ENCODE results near the gene MSMP. TPM values are rescaled to one million over a fixed set of nuclear protein-coding genes. Genes with fewer than 3 reads are reported as not detected.

MSMP gene
- total RNA-seq, 2 experiments from 2014 or later = 2.3 to 4.1 TPM

GRCh38 chr9:35716230-35716629, 37.8 kb downstream of the MSMP start:
- POLR2A ChIA-PET = interaction anchor here (1.9 kb wide), 1 partner anchor 12 kb away, joined by 6 read pairs; no protein-coding TSS in a partner anchor

GRCh38 chr9:35714579-35715252, 39.4 kb downstream of the MSMP start:
- no TSS peak for BruUV-seq (replicated peaks)
- no peak overlapping the region for H3K27ac ChIP-seq (ENCODE audit: low read depth, low read length, poor library complexity, severe bottlenecking)
- no peaks in the 10 kb centered on the region for H4K20me1 ChIP-seq (ENCODE audit: insufficient read depth, low read length)
- intact Hi-C loops (cut with micrococcal nuclease; ENCODE audit: unreplicated experiment) = no loop called here
- ChIA-PET POLR2A (interaction anchor here (1.0 kb wide), 1 partner anchor 103 kb away, joined by 3 read pairs; no protein-coding TSS in a partner anchor), CTCF (ENCODE audit: unreplicated experiment) (interaction anchor here (1.2 to 1.5 kb wide), 3 partner anchors 14 to 51 kb away, joined by 3 to 6 read pairs (median 3); no protein-coding TSS in a partner anchor)
- H3K79me2 ChIP-seq (ENCODE audit: insufficient read depth, low read depth, low read length) = no peaks in the 10 kb centered on the region
- no peaks in the 10 kb centered on the region for H3K9me3 ChIP-seq (ENCODE audit: low read length)
- no peak for DNase-seq (ENCODE audit: low spot score)
- H3K36me3 ChIP-seq (ENCODE audit: insufficient read depth, low read length) = peaks cover 97% of the 10 kb centered on the region
- H3K4me3 ChIP-seq (ENCODE audit: low read depth, low read length, poor library complexity, severe bottlenecking) = no peak overlapping the region
- H3K9me2 ChIP-seq (ENCODE audit: insufficient read depth, low read length) = no peaks in the 10 kb centered on the region
- H3K4me2 ChIP-seq (ENCODE audit: low read length) = no peak overlapping the region
- no peaks in the 10 kb centered on the region for H3K4me1 ChIP-seq (ENCODE audit: insufficient read depth, low read length, poor library complexity, severe bottlenecking)
- no peak overlapping the region for H2AFZ ChIP-seq (ENCODE audit: low read length)
- TF ChIP-seq CTCF (conservative IDR thresholded peaks at IDR 0.05; ENCODE audit: low read length) (no peak), EZH2phosphoT487 (IDR thresholded peaks at IDR 0.05; ENCODE audit: borderline replicate concordance, low read depth, low read length) (no peak)

More at GRCh38 chr9:35716230-35716629, 37.8 kb downstream of the MSMP start:
- Histone ChIP-seq H3K4me3 (ENCODE audit: low read depth, low read length, poor library complexity, severe bottlenecking) (no peak overlapping the region), H3K4me1 (ENCODE audit: insufficient read depth, low read length, poor library complexity, severe bottlenecking) (no peaks in the 10 kb centered on the region), H2AFZ (ENCODE audit: low read length) (no peak overlapping the region), H3K9me3 (ENCODE audit: low read length) (no peaks in the 10 kb centered on the region), H3K79me2 (ENCODE audit: insufficient read depth, low read depth, low read length) (no peaks in the 10 kb centered on the region), H4K20me1 (ENCODE audit: insufficient read depth, low read length) (no peaks in the 10 kb centered on the region), H3K36me3 (ENCODE audit: insufficient read depth, low read length) (peaks cover 97% of the 10 kb centered on the region), H3K9me2 (ENCODE audit: insufficient read depth, low read length) (no peaks in the 10 kb centered on the region), H3K4me2 (ENCODE audit: low read length) (no peak overlapping the region), H3K27ac (ENCODE audit: low read depth, low read length, poor library complexity, severe bottlenecking) (no peak overlapping the region)
- DNase-seq (ENCODE audit: low spot score) = no peak
- TF ChIP-seq EZH2phosphoT487 (IDR thresholded peaks at IDR 0.05; ENCODE audit: borderline replicate concordance, low read depth, low read length) = no peak
- TF ChIP-seq CTCF (conservative IDR thresholded peaks at IDR 0.05; ENCODE audit: low read length) = no peak
- CTCF ChIA-PET (ENCODE audit: unreplicated experiment) = interaction anchor here (1.2 to 1.5 kb wide), 2 partner anchors 13 to 20 kb away, joined by 3 to 6 read pairs; no protein-coding TSS in a partner anchor
- BruUV-seq (replicated peaks) = no TSS peak
- intact Hi-C loops (cut with micrococcal nuclease; ENCODE audit: unreplicated experiment) = no loop called here

- H3K4me3 ChIP-seq (ENCODE audit: low read depth, low read length, poor library complexity, severe bottlenecking) = no peak overlapping the region
- no peaks in the 10 kb centered on the region for H4K20me1 ChIP-seq (ENCODE audit: insufficient read depth, low read length)
- H3K79me2 ChIP-seq (ENCODE audit: insufficient read depth, low read depth, low read length) = no peaks in the 10 kb centered on the region
- TF ChIP-seq CTCF (conservative IDR thresholded peaks at IDR 0.05; ENCODE audit: low read length) (no peak), EZH2phosphoT487 (IDR thresholded peaks at IDR 0.05; ENCODE audit: borderline replicate concordance, low read depth, low read length) (no peak)
- no peak overlapping the region for H3K4me2 ChIP-seq (ENCODE audit: low read length)
- no peaks in the 10 kb centered on the region for H3K9me3 ChIP-seq (ENCODE audit: low read length)
- no peaks in the 10 kb centered on the region for H3K9me2 ChIP-seq (ENCODE audit: insufficient read depth, low read length)
- intact Hi-C loops (cut with micrococcal nuclease; ENCODE audit: unreplicated experiment) = no loop called here
- H3K27ac ChIP-seq (ENCODE audit: low read depth, low read length, poor library complexity, severe bottlenecking) = no peak overlapping the region
- peaks cover 95% of the 10 kb centered on the region for H3K36me3 ChIP-seq (ENCODE audit: insufficient read depth, low read length)
- POLR2A ChIA-PET = interaction anchor here (1.3 kb wide), 1 partner anchor 17 kb away, joined by 3 read pairs; no protein-coding TSS in a partner anchor
- DNase-seq (ENCODE audit: low spot score) = no peak
- CTCF ChIA-PET (ENCODE audit: unreplicated experiment) = interaction anchor here (1.3 kb wide), 1 partner anchor 50 kb away, joined by 3 read pairs; no protein-coding TSS in a partner anchor
- H2AFZ ChIP-seq (ENCODE audit: low read length) = no peak overlapping the region
- BruUV-seq (replicated peaks) = no TSS peak
- H3K4me1 ChIP-seq (ENCODE audit: insufficient read depth, low read length, poor library complexity, severe bottlenecking) = no peaks in the 10 kb centered on the region
Observed at GRCh38 chr9:35714123-35714522, 40.0 kb downstream of the MSMP start.
